ENCODE data around the gene RRP1.

DNA sequence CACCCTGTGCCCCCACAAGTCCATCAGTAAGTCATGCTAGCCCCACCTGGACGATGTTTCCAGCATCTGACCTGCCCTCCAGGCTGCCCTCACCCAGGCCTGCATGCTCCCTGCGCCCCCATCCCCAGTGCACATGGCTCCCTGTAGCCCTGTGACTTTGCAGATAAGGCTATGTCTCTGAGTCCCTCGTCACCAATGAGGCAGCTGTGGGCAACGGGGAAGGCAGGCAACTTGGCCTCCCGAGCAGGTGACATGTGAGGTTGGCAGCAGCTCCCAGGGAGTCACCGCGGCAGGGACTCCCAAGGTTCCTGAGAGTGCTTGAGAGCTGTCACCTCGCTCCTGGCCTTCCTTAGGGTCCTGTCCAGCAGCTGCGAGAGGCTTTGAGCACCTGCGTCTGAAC, 43.3 kb downstream of the RRP1 start:
- TF ChIP-seq, protein P1, sequence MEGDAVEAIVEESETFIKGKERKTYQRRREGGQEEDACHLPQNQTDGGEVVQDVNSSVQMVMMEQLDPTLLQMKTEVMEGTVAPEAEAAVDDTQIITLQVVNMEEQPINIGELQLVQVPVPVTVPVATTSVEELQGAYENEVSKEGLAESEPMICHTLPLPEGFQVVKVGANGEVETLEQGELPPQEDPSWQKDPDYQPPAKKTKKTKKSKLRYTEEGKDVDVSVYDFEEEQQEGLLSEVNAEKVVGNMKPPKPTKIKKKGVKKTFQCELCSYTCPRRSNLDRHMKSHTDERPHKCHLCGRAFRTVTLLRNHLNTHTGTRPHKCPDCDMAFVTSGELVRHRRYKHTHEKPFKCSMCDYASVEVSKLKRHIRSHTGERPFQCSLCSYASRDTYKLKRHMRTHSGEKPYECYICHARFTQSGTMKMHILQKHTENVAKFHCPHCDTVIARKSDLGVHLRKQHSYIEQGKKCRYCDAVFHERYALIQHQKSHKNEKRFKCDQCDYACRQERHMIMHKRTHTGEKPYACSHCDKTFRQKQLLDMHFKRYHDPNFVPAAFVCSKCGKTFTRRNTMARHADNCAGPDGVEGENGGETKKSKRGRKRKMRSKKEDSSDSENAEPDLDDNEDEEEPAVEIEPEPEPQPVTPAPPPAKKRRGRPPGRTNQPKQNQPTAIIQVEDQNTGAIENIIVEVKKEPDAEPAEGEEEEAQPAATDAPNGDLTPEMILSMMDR (IDR thresholded peaks at IDR 0.05): no peak
- TF ChIP-seq EP300 (IDR thresholded peaks at IDR 0.05) (no peak), SMC3 (IDR thresholded peaks at IDR 0.05) (no peak), GATA3 (IDR thresholded peaks at IDR 0.05; ENCODE audit: borderline replicate concordance) (no peak), POLR2A (IDR thresholded peaks at IDR 0.05; ENCODE audit: low read length) (no peak), RAD21 (conservative IDR thresholded peaks at IDR 0.05 in 1 of 2, IDR thresholded peaks at IDR 0.05 in 1 of 2) (no peak), JUNB (IDR thresholded peaks at IDR 0.05) (no peak), ZC3H11A (IDR thresholded peaks at IDR 0.05) (no peak), RNF2 (IDR thresholded peaks at IDR 0.05; ENCODE audit: borderline replicate concordance, low read depth) (no peak), MYC (IDR thresholded peaks at IDR 0.05; ENCODE audit: borderline replicate concordance, low read length) (no peak)
- TF ChIP-seq, protein P2, sequence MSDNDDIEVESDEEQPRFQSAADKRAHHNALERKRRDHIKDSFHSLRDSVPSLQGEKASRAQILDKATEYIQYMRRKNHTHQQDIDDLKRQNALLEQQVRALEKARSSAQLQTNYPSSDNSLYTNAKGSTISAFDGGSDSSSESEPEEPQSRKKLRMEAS (IDR thresholded peaks at IDR 0.05): no peak
